Skeletal muscle satellite cell (primary cell): ENCODE measurements around the gene PARP15.
"Not testable (repeated sequence)": the region's sequence is repeated elsewhere in the genome, so short reads cannot be mapped to it uniquely, and the experiment has no call there.

Experiments used
- H3K27me3 ChIP-seq: 2 replicates; pipeline ENCODE4 v1.7.0; 2013; ENCODE audit warnings: low read length; ENCODE audit not compliant: control insufficient read depth, insufficient read depth
- H3K36me3 ChIP-seq: 2 replicates; pipeline ENCODE4 v1.7.0; 2013; ENCODE audit warnings: mild to moderate bottlenecking, control low read depth, low read length; ENCODE audit not compliant: insufficient read depth
- H3K4me1 ChIP-seq: 2 replicates; pipeline ENCODE4 v1.7.0; 2013; ENCODE audit warnings: low read length; ENCODE audit not compliant: control insufficient read depth, insufficient read depth
- H3K4me2 ChIP-seq: 2 replicates; pipeline ENCODE4 v1.7.0; 2013; ENCODE audit warnings: mild to moderate bottlenecking, low read length
- H3K4me3 ChIP-seq: 2 replicates; pipeline ENCODE4 v1.7.0; 2013; ENCODE audit warnings: low read length
- H3K9ac ChIP-seq: 2 replicates; pipeline ENCODE4 v1.7.0; 2013; ENCODE audit warnings: mild to moderate bottlenecking, low read depth, low read length, moderate library complexity
- H3K9me3 ChIP-seq: replicated peaks from 2 replicates; pipeline ENCODE4 v1.7.0; 2013; ENCODE audit warnings: mild to moderate bottlenecking, control low read depth, low read length

PARP15 gene

DNA sequence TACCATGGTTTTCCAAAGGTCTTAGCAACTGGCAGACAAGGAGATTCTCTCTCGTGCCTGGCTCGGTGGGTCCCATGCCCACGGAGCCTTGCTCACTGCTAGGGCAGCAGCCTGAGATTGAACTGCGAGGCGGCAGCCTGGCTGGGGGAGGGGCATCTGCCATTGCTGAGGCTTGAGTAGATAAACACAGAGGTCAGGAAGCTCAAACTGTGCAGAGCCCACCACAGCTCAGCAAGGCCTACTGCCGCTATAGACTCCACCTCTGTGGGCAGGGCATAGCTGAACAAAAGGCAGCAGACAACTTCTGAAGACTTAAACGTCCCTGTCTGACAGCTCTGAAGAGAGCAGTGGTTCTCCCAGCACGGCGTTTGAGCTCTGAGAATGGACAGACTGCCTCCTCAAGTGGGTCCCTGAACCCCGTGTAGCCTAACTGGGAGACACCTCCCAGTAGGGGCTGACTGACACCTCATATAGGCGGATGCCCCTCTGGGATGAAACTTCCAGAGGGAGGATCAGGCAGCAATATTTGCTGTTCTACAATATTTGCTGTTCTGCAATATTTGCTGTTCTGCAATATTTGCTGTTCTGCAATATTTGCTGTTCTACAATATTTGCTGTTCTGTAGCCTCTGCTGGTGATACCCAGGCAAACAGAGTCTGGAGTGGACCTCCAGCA, 73.9 kb downstream of the PARP15 start:
- not testable (repeated sequence) for H3K36me3 ChIP-seq, H3K9ac ChIP-seq, H3K9me3 ChIP-seq, H3K4me3 ChIP-seq, H3K4me1 ChIP-seq, H3K4me2 ChIP-seq
- H3K27me3 ChIP-seq: peaks cover 23% of the 10 kb centered on the region

DNA sequence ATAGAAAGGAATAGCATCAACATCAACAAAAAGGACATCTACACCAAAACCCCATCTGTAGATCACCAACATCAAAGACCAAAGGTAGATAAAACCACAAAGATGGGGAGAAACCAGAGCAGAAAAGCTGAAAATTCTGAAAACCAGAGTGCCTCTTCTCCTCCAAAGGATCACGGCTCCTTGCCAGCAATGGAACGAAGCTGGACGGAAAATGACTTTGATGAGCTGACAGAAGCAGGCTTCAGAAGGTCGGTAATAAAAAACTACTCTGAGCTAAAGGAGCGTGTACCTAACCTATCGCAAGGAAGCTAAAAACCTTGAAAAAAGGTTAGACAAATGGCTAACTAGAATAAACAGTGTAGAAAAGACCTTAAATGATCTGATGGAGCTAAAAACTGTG, 74.5 kb downstream of the PARP15 start:
- H3K9ac ChIP-seq, H3K4me1 ChIP-seq, H3K9me3 ChIP-seq, H3K4me3 ChIP-seq, H3K4me2 ChIP-seq, H3K36me3 ChIP-seq: not testable (repeated sequence)
- H3K27me3 ChIP-seq: peaks cover 17% of the 10 kb centered on the region

DNA sequence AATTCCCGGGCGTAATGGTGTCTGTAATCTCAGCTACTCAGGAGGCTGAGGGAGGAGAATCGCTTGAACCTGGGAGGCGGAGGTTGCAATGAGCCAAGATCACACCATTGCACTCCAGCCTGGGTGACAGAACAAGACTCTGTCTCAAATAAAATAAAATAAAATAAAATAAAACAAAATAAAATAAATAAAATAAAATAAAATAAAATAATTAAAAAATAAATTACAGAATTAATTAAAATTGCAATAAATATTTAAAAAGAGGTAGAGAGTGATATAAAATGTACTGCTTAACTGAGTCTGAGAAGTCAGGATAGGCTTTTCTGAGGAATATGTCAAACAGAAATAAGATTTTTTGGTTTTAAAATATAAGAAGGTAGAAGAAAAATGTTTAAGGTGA, 80.9 kb downstream of the PARP15 start:
- not testable (repeated sequence) for H3K4me3 ChIP-seq, H3K36me3 ChIP-seq, H3K9ac ChIP-seq, H3K9me3 ChIP-seq, H3K4me2 ChIP-seq, H3K4me1 ChIP-seq
- peaks cover 12% of the 10 kb centered on the region for H3K27me3 ChIP-seq

DNA sequence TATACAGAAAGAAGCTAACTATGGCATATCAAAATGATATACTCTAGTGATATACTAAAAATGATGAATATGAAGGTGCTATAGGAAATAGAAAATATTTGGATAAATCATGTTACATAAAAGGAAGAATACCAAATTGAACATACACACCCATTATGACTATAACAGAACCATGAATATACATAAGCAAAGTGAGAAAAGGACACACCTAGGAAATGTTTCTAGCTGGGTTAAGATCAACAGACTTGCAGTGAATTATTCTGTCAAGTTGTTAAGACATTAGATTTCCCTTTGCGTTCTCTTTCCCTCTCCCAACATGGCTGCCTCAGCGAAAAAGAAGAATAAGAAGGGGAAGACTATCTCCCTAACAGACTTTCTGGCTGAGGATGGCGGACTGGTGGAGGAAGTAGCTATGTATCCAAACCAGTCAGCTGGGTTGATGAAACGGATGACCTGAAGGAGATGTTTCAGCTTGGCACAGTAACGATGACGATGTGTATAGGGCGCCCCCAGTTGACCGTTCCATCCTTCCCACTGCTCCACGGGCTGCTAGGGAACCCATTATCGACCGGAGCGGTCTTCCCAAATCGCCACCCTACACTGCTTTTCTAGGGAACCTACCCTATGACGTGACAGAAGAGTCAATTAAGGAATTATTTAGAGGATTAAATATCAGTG, 83.0 kb downstream of the PARP15 start:
- Histone ChIP-seq H3K36me3 (no peaks in the 10 kb centered on the region), H3K4me1 (no peaks in the 10 kb centered on the region), H3K27me3 (peaks cover 13% of the 10 kb centered on the region), H3K9ac (no peak overlapping the region), H3K4me3 (no peak overlapping the region), H3K4me2 (no peak overlapping the region), H3K9me3 (no peaks in the 10 kb centered on the region)

DNA sequence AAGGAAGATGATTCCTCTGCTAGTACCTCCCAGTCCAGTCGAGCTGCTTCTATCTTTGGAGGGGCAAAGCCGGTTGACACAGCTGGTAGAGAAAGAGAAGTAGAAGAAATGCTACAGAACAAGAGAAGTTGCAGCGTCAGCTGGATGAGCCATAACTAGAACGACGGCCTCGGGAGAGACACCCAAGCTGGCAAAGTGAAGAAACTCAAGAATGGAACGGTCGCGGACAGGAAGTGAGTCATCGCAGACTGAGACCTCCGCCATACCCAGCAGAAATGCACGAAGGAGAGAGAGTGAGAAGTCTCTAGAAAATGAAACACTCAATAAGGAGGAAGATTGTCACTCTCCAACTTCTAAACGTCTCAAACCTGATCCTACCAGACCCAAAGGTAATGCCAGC, 84.2 kb downstream of the PARP15 start:
- H3K27me3 ChIP-seq: peaks cover 17% of the 10 kb centered on the region
- no peaks in the 10 kb centered on the region for H3K4me1 ChIP-seq
- H3K4me2 ChIP-seq: no peak overlapping the region
- no peak overlapping the region for H3K9ac ChIP-seq
- H3K36me3 ChIP-seq: no peaks in the 10 kb centered on the region
- H3K9me3 ChIP-seq: no peaks in the 10 kb centered on the region
- no peak overlapping the region for H3K4me3 ChIP-seq

DNA sequence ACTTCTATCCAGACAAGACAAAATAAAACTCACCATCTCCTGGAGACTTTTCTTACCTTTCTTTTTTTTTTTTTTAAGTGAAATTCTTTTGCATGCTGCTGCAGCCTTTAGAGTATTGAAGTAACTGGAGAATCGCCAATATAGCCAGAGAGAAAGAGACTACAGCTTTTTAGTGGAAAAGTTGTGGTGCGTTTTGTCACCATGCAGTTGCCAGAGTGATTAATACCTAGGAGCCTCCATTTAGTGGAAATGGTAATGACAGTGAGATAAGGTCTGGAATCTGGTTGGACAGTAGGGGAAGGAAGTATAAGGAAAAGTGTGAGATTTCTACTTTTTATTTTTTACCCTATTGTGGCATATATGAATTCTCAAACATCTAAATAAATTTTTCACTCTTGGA, 85.1 kb downstream of the PARP15 start:
- no peak overlapping the region for H3K4me2 ChIP-seq
- no peaks in the 10 kb centered on the region for H3K36me3 ChIP-seq
- H3K27me3 ChIP-seq: peaks cover 17% of the 10 kb centered on the region
- no peaks in the 10 kb centered on the region for H3K9me3 ChIP-seq
- H3K9ac ChIP-seq: no peak overlapping the region
- no peak overlapping the region for H3K4me3 ChIP-seq
- no peaks in the 10 kb centered on the region for H3K4me1 ChIP-seq

DNA sequence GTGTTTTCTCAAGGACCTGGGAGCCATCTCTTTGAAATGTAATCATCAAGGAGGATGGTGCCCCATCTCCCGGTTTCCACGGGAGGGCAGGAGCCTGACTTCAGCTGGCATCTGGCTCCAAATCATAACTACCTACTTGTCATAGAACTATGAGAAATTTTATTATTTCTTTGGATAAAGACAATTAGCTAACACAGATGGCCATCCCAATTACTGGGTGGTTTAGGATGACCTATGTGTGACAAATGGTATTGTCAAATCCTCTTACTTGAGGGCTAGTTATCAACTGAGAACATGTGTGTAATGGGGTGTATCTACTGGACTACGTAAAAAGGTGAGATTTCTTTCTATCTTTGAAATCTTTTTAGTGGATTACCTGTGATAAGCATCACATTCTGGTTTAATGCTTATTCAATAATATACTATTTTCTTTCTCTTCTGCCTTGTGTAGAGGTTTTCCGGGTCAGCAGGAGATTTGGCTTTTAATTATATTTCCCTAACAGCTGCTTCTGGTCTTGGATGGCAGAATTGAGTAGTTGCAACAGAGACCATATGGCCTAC, 87.9 kb downstream of the PARP15 start:
- no peaks in the 10 kb centered on the region for H3K36me3 ChIP-seq
- no peaks in the 10 kb centered on the region for H3K9me3 ChIP-seq
- no peaks in the 10 kb centered on the region for H3K4me1 ChIP-seq
- no peak overlapping the region for H3K9ac ChIP-seq
- H3K27me3 ChIP-seq: peaks cover 12% of the 10 kb centered on the region
- no peak overlapping the region for H3K4me3 ChIP-seq
- no peak overlapping the region for H3K4me2 ChIP-seq

DNA sequence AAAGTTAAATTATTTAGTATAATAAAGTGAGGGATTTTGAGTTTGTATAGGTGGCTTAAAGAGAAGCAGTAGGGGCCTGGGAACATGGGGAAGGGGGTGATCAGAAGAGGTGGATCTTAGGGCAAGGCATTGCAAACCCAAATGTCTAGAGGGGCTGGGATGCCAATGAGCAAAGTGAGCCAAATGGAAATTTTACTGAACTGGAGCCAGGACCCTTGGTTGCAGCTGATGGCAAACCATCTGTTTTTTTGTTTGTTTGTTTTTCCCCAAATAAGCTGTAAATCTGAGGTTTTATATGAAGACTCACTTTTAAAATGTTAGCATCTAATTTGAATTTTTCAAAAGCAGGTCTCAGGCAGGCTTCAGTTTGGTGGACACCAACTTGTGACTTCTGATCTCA, 88.4 kb downstream of the PARP15 start:
- Histone ChIP-seq H3K27me3 (peaks cover 12% of the 10 kb centered on the region), H3K9ac (no peak overlapping the region), H3K36me3 (no peaks in the 10 kb centered on the region), H3K4me3 (no peak overlapping the region), H3K4me2 (no peak overlapping the region), H3K4me1 (no peaks in the 10 kb centered on the region), H3K9me3 (no peaks in the 10 kb centered on the region)

DNA sequence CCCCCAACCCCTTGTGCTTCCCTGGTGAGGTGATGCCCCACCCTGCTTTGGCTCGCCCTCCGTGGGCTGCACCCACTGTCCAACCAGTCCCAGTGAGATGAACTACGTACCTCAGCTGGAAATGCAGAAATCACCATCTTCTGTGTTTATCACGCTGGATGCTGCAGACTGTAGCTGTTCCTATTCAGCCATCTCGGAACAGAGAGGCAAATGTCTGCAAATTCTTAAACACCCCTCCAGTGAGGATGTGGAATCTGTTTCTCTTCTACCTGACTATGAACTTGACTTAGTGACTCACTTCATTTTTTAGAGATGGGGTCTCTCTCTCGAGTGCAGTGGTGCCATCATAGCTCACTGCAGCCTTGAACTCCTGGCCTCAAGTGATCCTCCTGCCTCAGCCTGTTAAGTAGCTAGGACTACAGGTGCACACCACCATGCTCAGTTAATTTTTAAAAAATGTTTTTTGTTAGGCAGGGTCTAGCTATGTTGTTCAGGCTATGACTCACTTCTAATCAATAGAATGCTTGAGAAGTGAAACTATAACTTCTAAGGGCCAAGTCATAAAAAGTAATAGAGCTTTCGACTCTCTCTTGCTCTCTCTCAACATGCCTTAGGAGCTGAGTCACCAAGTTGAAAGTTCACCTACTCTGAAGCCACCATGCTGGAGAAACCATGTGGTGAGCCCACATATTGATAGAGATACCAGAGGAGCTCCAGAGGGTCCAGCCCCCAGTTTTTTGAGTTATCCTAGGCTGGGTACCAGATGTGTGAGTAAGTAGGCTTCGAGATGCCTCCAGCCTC, 91.7 kb downstream of the PARP15 start:
- H3K9ac ChIP-seq: no peak overlapping the region

DNA sequence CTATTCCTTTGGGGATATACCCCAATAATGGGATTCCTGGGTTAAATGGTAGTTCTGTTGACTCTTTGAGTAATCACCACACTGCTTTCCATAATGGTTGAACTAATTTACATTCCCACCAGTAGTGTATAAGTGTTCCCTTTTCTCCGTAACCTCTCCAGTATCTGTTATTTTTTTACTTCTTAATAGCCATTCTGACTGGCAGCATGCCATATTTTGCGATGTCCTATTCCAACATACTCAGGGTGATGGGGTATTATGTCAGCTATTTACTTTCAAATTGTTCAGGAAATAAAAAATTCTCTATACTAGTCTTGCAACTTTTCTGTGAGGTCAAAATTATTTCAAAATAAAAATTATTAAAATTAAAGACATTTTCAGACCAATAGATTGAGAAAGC, 94.1 kb downstream of the PARP15 start:
- no peak overlapping the region for H3K4me3 ChIP-seq
- no peak overlapping the region for H3K4me2 ChIP-seq
- H3K36me3 ChIP-seq: no peaks in the 10 kb centered on the region
- H3K9ac ChIP-seq: no peak overlapping the region
- no peaks in the 10 kb centered on the region for H3K27me3 ChIP-seq
- no peaks in the 10 kb centered on the region for H3K9me3 ChIP-seq
- peaks cover 3% of the 10 kb centered on the region for H3K4me1 ChIP-seq

More for the DNA sequence above, 91.7 kb downstream of the PARP15 start:
- Histone ChIP-seq H3K27me3 (peaks cover 3% of the 10 kb centered on the region), H3K4me2 (no peak overlapping the region), H3K4me3 (no peak overlapping the region), H3K36me3 (no peaks in the 10 kb centered on the region), H3K9me3 (no peaks in the 10 kb centered on the region), H3K4me1 (no peaks in the 10 kb centered on the region)

DNA sequence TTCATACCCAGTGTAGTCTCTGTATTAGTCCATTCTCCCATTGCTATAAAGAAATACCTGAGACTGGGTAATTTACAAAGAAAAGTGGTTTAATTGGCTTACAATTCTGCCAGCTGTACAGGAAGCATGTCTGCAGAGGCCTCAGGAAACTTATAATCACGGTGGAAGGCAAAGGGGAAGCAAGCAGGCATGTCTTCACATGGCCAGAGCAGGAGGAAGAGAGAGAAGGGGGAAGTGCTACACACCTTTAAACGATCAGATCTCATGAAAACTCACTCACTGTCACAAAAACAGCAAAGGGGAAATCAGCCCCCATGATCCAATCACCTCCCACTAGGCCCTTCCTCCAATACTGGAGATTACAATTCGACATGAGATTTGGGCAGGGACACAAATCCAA, 96.9 kb downstream of the PARP15 start:
- H3K4me3 ChIP-seq: no peak overlapping the region
- H3K4me2 ChIP-seq: no peak overlapping the region
- H3K27me3 ChIP-seq: no peaks in the 10 kb centered on the region
- H3K9me3 ChIP-seq: no peaks in the 10 kb centered on the region
- peaks cover 12% of the 10 kb centered on the region for H3K4me1 ChIP-seq
- no peaks in the 10 kb centered on the region for H3K36me3 ChIP-seq
- no peak overlapping the region for H3K9ac ChIP-seq
